Esophagus muscularis mucosa (tissue), 4 donors: ENCODE results near the gene NPTXR.

ENCODE experiments used
- CTCF ChIP-seq, 3 experiments: fragments of 200-600 bp in 2 of 3; fragments of 450-650 bp in 1 of 3; sonication (generic) in 2 of 3; IDR thresholded peaks; one replicate each; pipeline ENCODE4 v1.5.1; 2017 to 2019; ENCODE audit warnings: antibody characterized with exemption in 3 of 3, mild to moderate bottlenecking in 2 of 3, moderate library complexity in 1 of 3
- EP300 ChIP-seq: sonication (generic); formaldehyde crosslinking; IDR thresholded peaks from one replicate; pipeline ENCODE4 v1.6.1; 2017; ENCODE audit warnings: antibody characterized with exemption
- POLR2A ChIP-seq: fragments of 450-650 bp; IDR thresholded peaks from one replicate; pipeline ENCODE4 v1.6.1; 2017; ENCODE audit warnings: antibody characterized with exemption, moderate library complexity, mild to moderate bottlenecking, low read depth
- POLR2AphosphoS5 ChIP-seq, 2 donors: sonication (generic); formaldehyde crosslinking; IDR thresholded peaks; one replicate each; pipeline ENCODE4 v1.6.1; 2017; ENCODE audit warnings: antibody characterized with exemption in 2 of 2

DNA sequence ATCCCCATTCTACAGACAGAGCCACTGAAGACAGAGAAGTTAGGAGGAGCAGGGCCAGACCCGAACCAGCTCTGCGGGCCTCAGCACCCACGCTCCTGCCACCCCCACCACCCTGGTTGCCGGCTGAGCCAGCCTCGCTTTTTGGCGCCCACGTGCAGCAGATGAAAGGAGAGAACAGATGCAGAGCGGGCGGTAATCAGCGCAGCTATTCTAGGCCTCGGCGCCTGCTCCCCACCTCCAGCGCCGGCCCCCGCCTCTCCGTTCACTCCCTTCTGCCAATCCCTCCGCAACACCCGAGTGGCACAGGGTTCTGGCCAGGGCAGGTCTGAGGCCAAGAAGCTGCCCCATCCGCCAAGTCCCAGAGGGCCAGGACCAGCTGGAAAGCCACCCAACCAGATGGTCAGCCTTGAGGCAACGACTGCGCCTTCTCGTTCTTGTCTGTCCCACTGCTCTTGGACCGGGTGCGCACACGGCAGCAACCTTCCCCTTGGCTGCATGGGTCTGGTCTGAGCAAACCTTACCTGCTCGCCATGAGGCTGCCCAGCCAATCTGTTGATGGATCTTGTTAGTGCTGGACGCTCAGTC, 66.6 kb downstream of the NPTXR start:
- no peak for TF ChIP-seq CTCF (IDR thresholded peaks at IDR 0.05)
- TF ChIP-seq POLR2A = no peak
- no peak for TF ChIP-seq EP300
- TF ChIP-seq POLR2AphosphoS5 (IDR thresholded peaks at IDR 0.05) = no peak
